Stimulated activated CD4-positive, alpha-beta T cell treated with anti-CD3 and anti-CD28 coated beads, Interleukin-4, amount 100 ng/mL, for 24 hours (primary cell): ENCODE measurements around the gene LSP1.
"Not testable (repeated sequence)": the region's sequence is repeated elsewhere in the genome, so short reads cannot be mapped to it uniquely, and the experiment has no call there.

Experiments used
- DNase-seq: peaks from one replicate; pipeline ENCODE4 v3.0.0-alpha.2; 2020

LSP1 gene

DNA sequence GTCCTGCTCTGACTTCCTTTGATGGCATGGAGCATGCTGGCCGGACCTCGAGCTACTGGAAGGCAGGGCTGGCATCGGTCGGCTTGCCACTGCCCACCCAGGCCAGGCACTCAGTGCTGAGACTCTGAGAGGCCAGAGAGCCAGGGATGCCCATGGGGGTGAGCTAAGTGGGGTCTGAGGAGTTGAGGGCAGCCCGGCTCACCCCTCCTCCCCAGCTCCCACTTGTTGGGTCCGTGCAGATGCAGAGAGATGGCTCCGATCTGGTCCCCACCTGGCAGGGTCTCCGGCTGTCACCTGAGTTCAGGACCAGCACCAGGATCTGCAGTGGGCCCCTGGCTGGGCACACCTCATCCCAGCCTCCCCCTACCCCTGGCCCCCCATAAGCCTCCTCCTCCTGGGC is 13.3 kb downstream of the LSP1 start:
- DNase-seq, result no peak

DNA sequence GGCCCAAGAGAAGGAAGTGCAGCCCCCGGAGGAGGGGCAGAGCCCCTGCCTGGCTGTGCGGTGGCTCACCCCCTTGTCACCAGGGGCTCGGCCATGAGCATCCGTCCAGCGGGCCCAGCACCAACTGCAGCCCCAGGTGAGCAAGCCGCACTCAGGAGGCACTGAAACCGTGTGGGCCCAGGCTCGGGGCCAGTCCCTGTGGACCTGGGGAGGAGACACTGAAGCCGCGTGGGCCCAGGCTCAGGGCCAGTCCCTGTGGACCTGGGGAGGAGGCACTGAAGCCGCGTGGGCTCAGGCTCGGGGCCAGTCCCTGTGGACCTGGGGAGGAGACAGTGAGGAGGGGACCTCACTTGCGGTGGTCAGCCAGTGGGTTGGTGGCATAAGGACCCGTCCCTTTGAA is 13.9 kb downstream of the LSP1 start:
- no peak for DNase-seq

GRCh38 chr11:1867381-1867780 is 14.5 kb downstream of the LSP1 start:
- DNase-seq, result no peak

GRCh38 chr11:1868056-1868635 is 15.3 kb downstream of the LSP1 start:
- no peak for DNase-seq

- no peak for DNase-seq
Measured at GRCh38 chr11:1868636-1869291, 15.9 kb downstream of the LSP1 start.

DNA sequence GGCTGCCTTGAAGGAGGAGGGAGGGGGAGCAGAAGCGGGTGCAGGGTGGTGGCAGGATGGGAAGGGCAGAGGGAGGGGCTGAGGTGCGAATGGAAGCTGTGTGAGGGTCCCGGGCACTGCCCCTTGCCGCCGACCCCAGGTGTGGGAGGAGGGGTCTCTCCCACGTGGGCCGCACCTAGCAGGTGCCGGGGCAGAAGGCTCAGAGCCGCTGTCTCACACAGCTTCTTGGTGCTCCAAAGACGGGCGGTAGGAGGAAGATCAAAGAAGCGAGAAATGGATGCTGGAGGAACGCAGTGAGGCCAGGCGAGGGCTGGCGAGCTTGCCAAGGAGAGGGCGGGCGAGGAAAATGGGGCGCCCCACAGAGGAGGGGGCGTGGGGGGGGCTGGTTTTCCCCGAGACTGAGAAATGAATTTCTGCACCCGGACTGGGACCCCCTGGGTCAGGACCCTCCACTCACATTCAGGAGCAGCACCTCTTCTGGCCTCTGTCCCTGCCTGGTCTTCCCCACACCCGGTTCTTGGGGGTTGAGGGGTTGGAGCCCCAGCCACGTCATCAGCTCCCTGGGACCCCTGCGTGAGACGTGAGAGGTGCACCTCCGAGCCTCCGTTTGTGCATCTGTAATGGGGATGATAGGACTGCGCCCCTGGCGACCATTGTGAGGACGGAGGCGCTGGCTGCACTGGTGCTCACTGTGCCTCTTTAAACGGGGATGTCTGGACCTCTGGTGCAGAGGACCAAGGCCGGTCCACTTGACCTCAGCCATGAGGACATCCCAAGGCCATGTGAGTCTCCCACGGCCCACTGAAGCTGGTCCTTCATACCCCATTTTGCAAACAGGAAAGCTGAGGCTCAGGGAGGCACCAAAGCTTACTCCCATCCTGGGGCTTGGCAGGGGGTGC is 16.8 kb downstream of the LSP1 start:
- DNase-seq, result no peak

DNA sequence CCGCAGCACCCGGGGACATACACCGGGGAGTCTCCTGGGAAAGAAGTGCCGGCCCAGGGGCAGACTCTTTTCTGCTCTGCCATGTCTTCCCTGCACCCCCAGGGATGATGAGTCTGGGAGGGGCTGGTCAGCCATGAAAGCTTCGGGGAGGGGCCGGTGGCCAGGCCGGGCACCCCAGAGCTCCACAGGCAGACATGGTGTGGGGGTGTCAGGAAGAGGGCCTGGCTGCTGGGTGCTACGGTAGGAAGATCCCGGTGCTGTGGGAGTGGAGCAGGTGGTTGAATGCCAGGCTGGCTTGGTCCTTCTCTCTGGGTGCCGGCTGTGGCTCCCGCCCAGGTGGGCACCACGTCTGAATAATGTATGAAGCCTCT is 17.4 kb downstream of the LSP1 start:
- DNase-seq, result no peak

DNA sequence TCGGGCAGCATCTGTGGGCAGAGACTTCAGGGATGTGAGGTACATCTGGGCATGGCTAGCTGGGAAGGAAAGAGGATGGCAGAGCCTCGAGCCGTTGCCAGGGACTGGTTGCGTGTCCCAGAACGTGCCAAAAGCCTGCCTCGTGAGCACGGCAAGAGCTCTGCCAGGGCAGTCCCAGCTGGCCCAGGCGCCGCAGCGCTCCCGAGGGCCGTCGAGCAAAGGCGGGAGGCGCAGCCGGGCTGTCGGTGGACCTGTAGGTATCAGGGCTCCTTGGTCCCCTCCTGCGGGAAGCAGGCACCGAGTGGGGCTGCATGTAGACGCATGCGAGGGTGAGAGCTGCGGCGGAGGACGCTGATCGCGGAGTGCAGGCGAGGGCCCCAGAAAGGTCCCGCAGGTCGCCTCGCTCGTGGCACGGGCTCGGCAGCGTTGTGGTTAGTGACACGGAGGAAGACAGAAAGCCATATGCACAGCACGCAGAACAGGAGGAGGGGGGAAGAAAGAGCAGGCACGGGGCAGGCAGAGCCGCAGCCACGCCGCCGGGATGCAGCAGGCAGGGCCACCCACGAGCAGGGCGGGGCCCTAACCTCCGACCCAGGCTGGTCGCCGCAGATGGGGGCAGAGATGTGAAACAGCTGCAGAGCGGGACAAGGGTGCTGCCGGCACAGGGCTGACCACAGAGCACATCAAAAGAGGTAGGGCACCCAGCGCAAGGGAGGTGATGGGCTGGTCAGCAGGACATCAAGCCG is 18.0 kb downstream of the LSP1 start:
- DNase-seq, result peak; percentile 39

DNA sequence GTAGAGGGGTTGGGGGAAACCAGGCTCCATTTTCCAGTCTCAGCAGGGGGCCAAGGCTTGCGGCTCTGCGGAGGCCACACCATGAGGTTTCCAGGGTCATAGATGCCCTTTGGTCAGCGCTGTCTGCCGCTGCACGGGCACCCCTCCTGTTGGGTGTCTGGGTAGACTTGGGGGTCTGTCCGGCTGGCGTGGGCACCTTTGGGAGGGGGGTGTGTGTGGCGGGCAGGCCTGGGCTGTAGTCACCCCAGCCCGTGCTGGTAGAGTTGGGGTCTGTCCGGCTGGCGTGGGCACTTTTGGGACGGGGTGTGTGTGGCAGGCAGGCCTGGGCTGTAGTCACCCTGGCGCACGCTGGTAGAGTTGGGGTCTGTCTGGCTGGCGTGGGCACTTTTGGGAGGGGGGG is 18.6 kb downstream of the LSP1 start:
- DNase-seq, result no peak

- no peak for DNase-seq
Measured at GRCh38 chr11:1872267-1872985, 19.5 kb downstream of the LSP1 start.

GRCh38 chr11:1873048-1873812 is 20.3 kb downstream of the LSP1 start:
- DNase-seq, result no peak

DNA sequence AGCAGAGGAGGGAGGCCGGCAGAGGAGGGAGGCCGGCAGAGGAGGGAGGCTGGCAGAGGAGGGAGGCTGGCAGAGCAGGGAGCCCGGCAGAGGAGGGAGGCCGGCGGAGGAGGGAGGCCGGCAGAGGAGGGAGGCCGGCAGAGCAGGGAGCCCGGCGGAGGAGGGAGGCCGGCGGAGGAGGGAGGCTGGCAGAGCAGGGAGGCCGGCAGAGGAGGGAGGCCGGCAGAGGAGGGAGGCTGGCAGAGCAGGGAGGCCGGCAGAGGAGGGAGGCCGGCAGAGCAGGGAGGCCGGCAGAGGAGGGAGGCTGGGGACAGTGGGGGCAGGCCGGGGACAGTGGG is 20.9 kb downstream of the LSP1 start:
- DNase-seq, result not testable (repeated sequence)

GRCh38 chr11:1874441-1875092 is 21.7 kb downstream of the LSP1 start:
- DNase-seq, result not testable (repeated sequence)

- DNase-seq, result no peak
Measured at GRCh38 chr11:1875093-1875850, 22.4 kb downstream of the LSP1 start.

DNA sequence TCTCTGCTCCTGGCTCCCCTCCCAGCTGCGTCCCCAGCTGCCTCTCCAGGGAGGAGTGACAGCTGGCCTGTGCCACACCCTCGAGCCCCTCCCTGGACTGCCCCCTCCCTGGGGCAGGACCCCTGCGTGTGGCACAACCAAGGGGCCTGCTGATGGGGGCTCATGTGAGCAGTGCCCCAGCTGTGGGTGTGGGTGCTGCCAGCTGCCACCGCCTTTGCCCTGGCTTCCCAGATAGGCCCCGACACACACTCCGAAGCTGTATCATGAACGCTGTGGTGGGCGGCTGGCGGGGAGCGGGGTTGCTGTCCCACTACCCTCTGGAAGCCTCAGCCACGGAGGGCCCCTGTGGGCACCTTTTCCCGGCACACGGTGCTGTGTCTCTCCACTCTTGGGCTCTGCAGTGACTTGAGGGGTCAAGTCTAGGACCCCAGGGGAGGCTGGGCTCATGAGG is 23.0 kb downstream of the LSP1 start:
- not testable (repeated sequence) for DNase-seq

DNA sequence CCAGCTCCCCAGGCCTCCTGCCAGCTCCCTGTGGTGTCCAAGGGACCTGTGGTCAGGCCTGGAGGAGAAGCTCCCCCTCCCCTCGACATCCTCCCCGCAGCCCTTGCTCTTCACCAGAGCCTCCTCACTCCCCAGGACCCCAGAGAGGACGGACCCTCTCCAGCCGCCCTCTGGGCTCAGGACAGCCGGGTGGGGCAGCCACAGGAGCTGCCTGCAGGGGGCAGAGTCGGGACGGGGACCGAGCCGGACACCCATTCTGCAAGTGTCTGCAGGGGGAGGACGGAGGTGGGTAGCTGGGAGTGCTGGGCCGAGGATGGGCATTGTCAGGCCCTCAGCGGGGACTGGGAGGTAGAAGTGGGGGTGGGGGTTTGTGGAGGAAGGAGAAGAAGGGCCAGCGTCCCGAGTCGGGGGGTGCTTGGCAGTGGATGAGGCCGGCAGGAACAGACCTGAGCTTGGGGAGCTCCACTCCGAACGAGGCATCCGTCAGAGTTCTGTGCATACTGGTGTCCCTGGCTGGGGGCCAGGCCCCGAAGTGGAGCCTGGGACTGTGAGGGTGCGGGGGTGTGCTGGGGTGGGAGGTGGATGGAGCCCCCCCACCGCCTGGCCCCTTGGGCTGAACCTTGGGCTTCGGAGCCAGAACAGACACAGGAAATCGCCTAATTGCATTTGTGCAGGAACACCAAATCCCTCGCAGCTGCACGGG is 23.6 kb downstream of the LSP1 start:
- no peak for DNase-seq

DNA sequence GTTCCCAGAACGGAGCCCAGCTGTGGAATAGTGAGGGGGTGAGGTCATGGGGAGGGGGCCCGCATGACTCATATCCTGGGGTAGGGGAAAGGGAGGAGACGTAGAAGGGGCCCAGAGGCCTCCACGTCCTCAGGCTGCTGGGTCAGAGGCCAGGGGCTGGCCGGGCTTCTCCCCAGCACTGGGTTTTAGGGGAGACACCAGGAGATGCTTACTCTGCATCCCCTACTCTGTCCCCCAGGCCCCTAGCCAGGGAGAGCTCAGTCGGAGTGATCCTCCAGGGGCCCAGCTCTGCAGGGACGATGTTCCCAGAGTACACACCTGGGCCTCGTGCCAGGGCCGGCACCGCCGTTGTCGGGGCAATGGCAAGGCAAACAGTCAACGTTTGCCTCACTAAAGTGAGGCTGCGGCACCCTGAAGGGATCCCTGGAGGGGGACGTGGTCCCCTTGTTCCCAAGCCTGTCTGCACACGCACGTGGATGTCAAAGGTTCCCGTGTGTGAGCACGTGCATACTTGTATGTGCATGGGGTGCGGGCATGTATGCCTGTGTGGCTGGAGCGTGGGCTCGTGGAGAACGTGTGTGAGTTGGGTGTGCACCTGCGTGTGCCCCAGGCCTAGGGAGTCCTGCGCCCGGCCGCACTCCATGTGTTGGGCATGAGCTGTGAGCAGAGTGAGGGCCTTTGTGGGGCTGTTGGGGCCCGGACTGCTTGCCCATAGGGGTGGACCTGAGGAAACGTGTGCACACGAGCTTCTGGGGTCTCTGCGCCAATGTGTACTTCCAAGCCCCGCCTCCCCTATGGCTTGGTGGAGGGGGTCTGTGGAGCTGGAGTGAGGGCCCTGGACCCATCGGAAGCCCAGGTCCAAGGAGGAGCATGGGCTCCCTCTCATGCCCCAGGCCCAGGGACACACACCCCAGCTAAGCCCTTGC is 24.6 kb downstream of the LSP1 start:
- no peak for DNase-seq

DNA sequence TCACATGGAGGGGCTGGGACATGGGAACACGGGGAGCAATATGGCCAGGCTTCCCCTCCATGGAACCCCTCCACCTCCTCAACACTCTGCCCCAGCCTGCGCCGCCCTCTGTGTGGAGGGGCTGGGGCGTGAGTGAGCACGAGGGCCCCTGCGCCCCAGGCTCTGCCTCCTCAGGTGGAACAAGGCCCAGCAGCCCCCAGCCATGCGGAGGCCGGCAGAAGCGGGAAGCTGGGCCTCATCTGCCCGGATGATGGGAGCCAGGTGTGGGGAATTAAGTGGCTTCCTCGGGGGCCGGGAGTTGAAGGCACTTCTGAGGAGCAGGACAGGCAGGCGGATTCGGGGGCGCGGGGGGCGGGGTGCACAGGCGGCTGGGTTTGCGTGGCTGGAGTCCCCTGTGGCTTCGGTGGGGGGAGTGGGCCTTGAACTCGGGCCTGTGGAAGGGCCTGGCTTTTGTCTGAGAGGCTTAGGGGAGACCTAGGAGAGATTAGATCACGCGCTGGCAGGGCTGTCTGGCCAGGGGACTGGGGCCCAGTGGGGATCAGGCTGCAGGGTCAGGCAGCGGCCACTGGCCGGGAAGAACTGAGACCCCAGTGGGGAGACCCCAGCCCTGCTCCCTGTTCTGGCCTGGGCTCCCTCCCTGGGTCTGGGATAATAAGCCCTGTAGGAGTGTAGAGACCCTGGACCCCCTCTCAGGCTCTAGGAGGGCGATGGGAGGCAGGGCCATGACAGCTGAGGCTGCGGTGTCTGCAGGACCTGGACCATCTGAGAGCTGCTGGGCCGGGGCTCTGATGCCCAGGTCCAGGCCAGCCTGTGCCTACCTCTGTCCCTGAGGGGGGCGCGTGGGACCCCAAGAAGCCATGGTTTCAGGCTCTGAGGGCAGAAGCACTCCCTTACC is 25.5 kb downstream of the LSP1 start:
- DNase-seq, result no peak
